ENCODE data around the gene GRIA3. TPM values are rescaled to one million over a fixed set of nuclear protein-coding genes. Genes with fewer than 3 reads are reported as not detected.
"Not testable (repeated sequence)": the region's sequence is repeated elsewhere in the genome, so short reads cannot be mapped to it uniquely, and the experiment has no call there.

GRIA3 gene
- total and polyA plus RNA-seq, 10 of the 15 experiments (the other 5 are each of a cell fraction or from before 2014, with no cell fraction given), result 0.45 to 4.3 (median 2.2) TPM

- TF ChIP-seq BCL3 (IDR thresholded peaks at IDR 0.05; ENCODE audit: borderline replicate concordance, insufficient read depth, low read depth, low read length, poor library complexity, severe bottlenecking), result no peak
- no peak for TF ChIP-seq ZBTB4 (CRISPR knock-in tag; IDR thresholded peaks at IDR 0.05)
- no peak for TF ChIP-seq IRF5 (IDR thresholded peaks at IDR 0.05; ENCODE audit: borderline replicate concordance)
- no peak for TF ChIP-seq SRF (IDR thresholded peaks at IDR 0.05; ENCODE audit: low read depth in 2 of 2, low read length in 2 of 2)
Observed at GRCh38 chrX:123361371-123361770, 177.3 kb downstream of the GRIA3 start (continued).

- H3K9ac ChIP-seq (ENCODE audit: control insufficient read depth, insufficient read depth, low read length); H3K4me2 ChIP-seq (ENCODE audit: control insufficient read depth, insufficient read depth); H3K79me2 ChIP-seq (ENCODE audit: control insufficient read depth, insufficient read depth, low read length); H4K20me1 ChIP-seq (ENCODE audit: control insufficient read depth, insufficient read depth); ATAC-seq; POLR2A ChIA-PET; H3K27ac ChIP-seq (ENCODE audit: control insufficient read depth, insufficient read depth); DNase-seq (ENCODE audit: low read depth, low spot score); BruUV-seq (replicated peaks); RAD21 ChIA-PET (ENCODE audit: unreplicated experiment); H3K4me3 ChIP-seq; intact Hi-C loops (cut with micrococcal nuclease; ENCODE audit: unreplicated experiment); H3K9me3 ChIP-seq (replicated peaks; ENCODE audit: control insufficient read depth, insufficient read depth, low read length); in situ Hi-C loops (cut with MboI); CTCF ChIA-PET; H3K36me3 ChIP-seq (ENCODE audit: control insufficient read depth in 2 of 2, insufficient read depth in 2 of 2, low read length in 1 of 2); FAIRE-seq; H3K4me1 ChIP-seq (ENCODE audit: control insufficient read depth, insufficient read depth, low read length); SMC1A ChIA-PET (ENCODE audit: uncharacterized antibody, unreplicated experiment); H2AFZ ChIP-seq (ENCODE audit: control insufficient read depth, low read depth, low read length); H3K27me3 ChIP-seq (replicated peaks in 1 of 2; ENCODE audit: control insufficient read depth in 2 of 2, insufficient read depth in 2 of 2, low read length in 1 of 2): not testable (repeated sequence)
- 45% methylated on average over 2 of the region's 2 CpGs for WGBS (ENCODE audit: insufficient coverage, insufficient replicate concordance, low lambda C conversion rate, missing lambda C conversion rate)
Observed at GRCh38 chrX:123386196-123386595, 202.1 kb downstream of the GRIA3 start.
